ENCODE measurements around the gene PAPOLA. TPM values are rescaled to one million over a fixed set of nuclear protein-coding genes. Genes with fewer than 3 reads are reported as not detected.

The PAPOLA gene
- total and polyA plus RNA-seq, 2 of the 4 experiments (the other 2 are of a cell fraction), result 73.8 to 128 TPM

DNA sequence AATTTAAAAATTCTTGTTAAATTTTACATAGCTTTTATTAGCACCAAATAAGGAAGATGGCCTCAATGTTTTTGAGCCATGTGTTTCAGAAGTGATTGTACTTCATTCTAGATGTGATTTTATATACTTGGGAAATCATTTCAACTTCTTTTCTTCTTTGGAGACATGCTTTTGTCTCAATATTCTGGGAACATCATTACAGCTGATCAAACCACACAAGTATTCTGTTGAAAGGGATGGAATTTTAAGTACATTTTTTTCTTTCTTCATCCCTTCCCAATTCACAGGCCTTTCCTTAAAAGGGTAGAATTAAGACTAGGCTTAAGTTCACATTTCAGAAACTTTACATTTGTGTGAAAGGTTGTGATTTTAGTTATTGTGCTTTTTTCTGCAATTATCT is 66.4 kb downstream of the PAPOLA start:
- Histone ChIP-seq H4K91ac (ENCODE audit: insufficient read depth, low read depth, low read length) (no peak overlapping the region), H3K79me1 (ENCODE audit: low read depth in 1 of 2, low read length in 2 of 2) (peaks cover 3 to 8% of the 10 kb centered on the region in 2 experiments; a peak in 1 of 4 replicates), H3K9ac (ENCODE audit: low read depth, low read length) (no peak overlapping the region), H3K36me3 (ENCODE audit: control insufficient read depth, insufficient read depth, low read length) (peaks cover 6% of the 10 kb centered on the region), H2AK9ac (replicated peaks; ENCODE audit: low read depth, low read length, poor library complexity) (no peak overlapping the region), H3K9me3 (ENCODE audit: control insufficient read depth, insufficient read depth, low read length) (no peaks in the 10 kb centered on the region), H3K4ac (ENCODE audit: low read depth, low read length) (no peak overlapping the region), H2BK20ac (ENCODE audit: low read depth, low read length) (no peak overlapping the region), H2BK15ac (ENCODE audit: low read depth, low read length) (no peak overlapping the region), H3K27me3 (ENCODE audit: control insufficient read depth, insufficient read depth, low read length) (no peaks in the 10 kb centered on the region), H2AFZ (replicated peaks; ENCODE audit: low read length, poor library complexity) (no peak overlapping the region), H3K4me3 (ENCODE audit: insufficient read depth, low read depth, low read length) (no peak overlapping the region), H3K18ac (ENCODE audit: low read depth, low read length) (no peak overlapping the region), H3K4me2 (ENCODE audit: low read depth, low read length) (no peak overlapping the region), H2BK120ac (ENCODE audit: low read depth, low read length) (no peak overlapping the region), H3K27ac (ENCODE audit: insufficient read depth, low read length) (no peak overlapping the region), H4K8ac (ENCODE audit: low read depth in 2 of 2, low read length in 2 of 2) (no peak overlapping the region), H2AK5ac (ENCODE audit: low read depth, low read length) (no peak overlapping the region), H4K5ac (ENCODE audit: low read depth, low read length) (no peak overlapping the region), H3K14ac (replicated peaks; ENCODE audit: low read depth, low read length) (no peak overlapping the region), H4K20me1 (ENCODE audit: insufficient read depth, low read length) (no peaks in the 10 kb centered on the region), H3K23ac (ENCODE audit: low read depth, low read length) (no peak overlapping the region), H2BK5ac (ENCODE audit: low read depth, low read length, poor library complexity, severe bottlenecking) (no peak overlapping the region), H3K56ac (ENCODE audit: extremely low read depth, insufficient read depth, low read length) (no peak overlapping the region), H3K4me1 (ENCODE audit: control insufficient read depth, insufficient read depth, low read length) (no peaks in the 10 kb centered on the region), H3K9me1 (ENCODE audit: insufficient read depth, low read length) (0 out of 2 replicates have a peak, but pooled peaks cover 4% of the 10 kb centered on the region)
- ATAC-seq (ENCODE audit: low read depth) (no peak), DNase-seq (no peak)
- POLR2A ChIA-PET (ENCODE audit: unreplicated experiment), result no interaction called here
- dilution Hi-C loops (cut with HindIII; ENCODE audit: low sequenced_read_pairs, unreplicated experiment) (no loop called here), intact Hi-C loops (cut with micrococcal nuclease) (no loop called here), in situ Hi-C loops (cut with MboI; ENCODE audit: low sequenced_read_pairs) (no loop called here)
- CTCF ChIA-PET, result no interaction called here
- no TSS peak for BruUV-seq (replicated peaks)
- TF ChIP-seq MAFK (IDR thresholded peaks at IDR 0.05; ENCODE audit: low read depth, low read length) (no peak), NFE2L2 (IDR thresholded peaks at IDR 0.05; ENCODE audit: low read depth, low read length) (no peak), CHD1 (IDR thresholded peaks at IDR 0.05; ENCODE audit: low read depth, low read length) (no peak), RFX5 (IDR thresholded peaks at IDR 0.05; ENCODE audit: low read depth, low read length) (no peak), SMC3 (IDR thresholded peaks at IDR 0.05; ENCODE audit: low read depth, low read length) (no peak), FOS (IDR thresholded peaks at IDR 0.05; ENCODE audit: low read depth, low read length) (no peak), POLR2A (IDR thresholded peaks at IDR 0.05; ENCODE audit: low read depth, low read length) (no peak), BHLHE40 (IDR thresholded peaks at IDR 0.05; ENCODE audit: low read depth, low read length) (no peak), RAD21 (IDR thresholded peaks at IDR 0.05; ENCODE audit: low read length) (no peak), MAZ (IDR thresholded peaks at IDR 0.05; ENCODE audit: borderline replicate concordance, low read depth, low read length) (no peak), RCOR1 (IDR thresholded peaks at IDR 0.05; ENCODE audit: insufficient replicate concordance, low read length) (no peak), CEBPB (IDR thresholded peaks at IDR 0.05; ENCODE audit: low read depth, low read length) (no peak), MXI1 (IDR thresholded peaks at IDR 0.05; ENCODE audit: borderline replicate concordance, low read depth, low read length) (no peak)
- TF ChIP-seq, protein P1, sequence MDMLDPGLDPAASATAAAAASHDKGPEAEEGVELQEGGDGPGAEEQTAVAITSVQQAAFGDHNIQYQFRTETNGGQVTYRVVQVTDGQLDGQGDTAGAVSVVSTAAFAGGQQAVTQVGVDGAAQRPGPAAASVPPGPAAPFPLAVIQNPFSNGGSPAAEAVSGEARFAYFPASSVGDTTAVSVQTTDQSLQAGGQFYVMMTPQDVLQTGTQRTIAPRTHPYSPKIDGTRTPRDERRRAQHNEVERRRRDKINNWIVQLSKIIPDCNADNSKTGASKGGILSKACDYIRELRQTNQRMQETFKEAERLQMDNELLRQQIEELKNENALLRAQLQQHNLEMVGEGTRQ (IDR thresholded peaks at IDR 0.05; ENCODE audit: low read depth, low read length), result no peak
- TF ChIP-seq, protein P2, sequence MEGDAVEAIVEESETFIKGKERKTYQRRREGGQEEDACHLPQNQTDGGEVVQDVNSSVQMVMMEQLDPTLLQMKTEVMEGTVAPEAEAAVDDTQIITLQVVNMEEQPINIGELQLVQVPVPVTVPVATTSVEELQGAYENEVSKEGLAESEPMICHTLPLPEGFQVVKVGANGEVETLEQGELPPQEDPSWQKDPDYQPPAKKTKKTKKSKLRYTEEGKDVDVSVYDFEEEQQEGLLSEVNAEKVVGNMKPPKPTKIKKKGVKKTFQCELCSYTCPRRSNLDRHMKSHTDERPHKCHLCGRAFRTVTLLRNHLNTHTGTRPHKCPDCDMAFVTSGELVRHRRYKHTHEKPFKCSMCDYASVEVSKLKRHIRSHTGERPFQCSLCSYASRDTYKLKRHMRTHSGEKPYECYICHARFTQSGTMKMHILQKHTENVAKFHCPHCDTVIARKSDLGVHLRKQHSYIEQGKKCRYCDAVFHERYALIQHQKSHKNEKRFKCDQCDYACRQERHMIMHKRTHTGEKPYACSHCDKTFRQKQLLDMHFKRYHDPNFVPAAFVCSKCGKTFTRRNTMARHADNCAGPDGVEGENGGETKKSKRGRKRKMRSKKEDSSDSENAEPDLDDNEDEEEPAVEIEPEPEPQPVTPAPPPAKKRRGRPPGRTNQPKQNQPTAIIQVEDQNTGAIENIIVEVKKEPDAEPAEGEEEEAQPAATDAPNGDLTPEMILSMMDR (conservative IDR thresholded peaks at IDR 0.05; ENCODE audit: low read depth, low read length), result no peak
- TF ChIP-seq, protein P3, sequence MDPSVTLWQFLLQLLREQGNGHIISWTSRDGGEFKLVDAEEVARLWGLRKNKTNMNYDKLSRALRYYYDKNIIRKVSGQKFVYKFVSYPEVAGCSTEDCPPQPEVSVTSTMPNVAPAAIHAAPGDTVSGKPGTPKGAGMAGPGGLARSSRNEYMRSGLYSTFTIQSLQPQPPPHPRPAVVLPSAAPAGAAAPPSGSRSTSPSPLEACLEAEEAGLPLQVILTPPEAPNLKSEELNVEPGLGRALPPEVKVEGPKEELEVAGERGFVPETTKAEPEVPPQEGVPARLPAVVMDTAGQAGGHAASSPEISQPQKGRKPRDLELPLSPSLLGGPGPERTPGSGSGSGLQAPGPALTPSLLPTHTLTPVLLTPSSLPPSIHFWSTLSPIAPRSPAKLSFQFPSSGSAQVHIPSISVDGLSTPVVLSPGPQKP (IDR thresholded peaks at IDR 0.05; ENCODE audit: borderline replicate concordance, low read depth, low read length), result no peak

Data from IMR-90 (cell line).